GM13976 (cell line): ENCODE data around the gene DIRAS3.

Experiments
- DNase-seq: peaks from one replicate; pipeline ENCODE4 v3.0.0; 2012; ENCODE audit warnings: low spot score
- CTCF ChIP-seq: IDR thresholded peaks from 2 replicates; pipeline ENCODE4 v1.5.1; 2012; ENCODE audit warnings: borderline replicate concordance, mild to moderate bottlenecking; ENCODE audit not compliant: insufficient read depth; ENCODE audit errors: extremely low read depth, missing control alignments, control extremely low read depth
- in situ Hi-C: fragments of 300-500 bp; cut with MboI; formaldehyde crosslinking; loops from one replicate; pipeline ENCODE4 v1.12.0; 2022; ENCODE audit warnings: low sequenced_read_pairs, mixed read lengths, inconsistent platforms; ENCODE audit not compliant: unreplicated experiment

The DIRAS3 gene

GRCh38 chr1:68047659-68048026 lies 2.8 kb downstream of the DIRAS3 start:
- in situ Hi-C loops: no loop called here
- DNase-seq: no peak
- no peak for TF ChIP-seq CTCF

DNA sequence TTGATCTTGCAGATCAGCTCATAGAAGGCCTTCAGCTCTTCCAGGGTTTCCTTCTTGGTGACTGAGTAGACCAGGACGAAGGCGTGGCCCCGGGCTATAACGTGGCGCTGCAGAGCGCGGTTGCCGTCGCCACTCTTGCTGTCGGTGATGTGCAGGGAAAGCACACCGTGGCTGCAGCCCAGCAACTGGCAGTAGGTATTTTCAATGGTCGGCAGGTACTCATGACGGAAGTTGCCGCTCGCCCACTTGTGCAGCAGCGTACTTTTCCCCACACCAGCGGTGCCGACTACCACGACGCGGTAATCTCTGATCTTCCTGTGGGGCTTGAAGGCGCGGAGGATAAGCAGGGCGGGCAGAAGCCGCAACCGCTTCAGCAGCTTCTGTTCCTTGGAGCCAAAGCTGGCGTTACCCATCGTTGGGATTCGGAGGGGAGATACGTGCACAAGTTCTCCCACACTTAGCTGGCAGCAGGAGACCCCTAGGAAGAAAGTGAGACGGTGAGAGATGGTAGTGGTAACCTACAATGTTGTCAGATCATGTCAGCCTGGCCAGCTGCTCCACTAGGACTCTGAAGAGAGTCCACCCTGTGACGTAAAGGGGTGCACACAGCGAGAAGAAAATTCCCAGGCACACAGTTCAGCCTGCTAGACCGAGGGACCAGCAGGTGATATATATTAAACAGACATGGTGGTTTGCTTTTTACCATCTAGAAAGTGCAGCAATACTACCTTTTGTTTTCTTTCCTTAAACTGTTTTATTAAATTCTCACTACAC lies 3.4 kb downstream of the DIRAS3 start:
- in situ Hi-C loops: no loop called here
- no peak for DNase-seq
- no peak for TF ChIP-seq CTCF

DNA sequence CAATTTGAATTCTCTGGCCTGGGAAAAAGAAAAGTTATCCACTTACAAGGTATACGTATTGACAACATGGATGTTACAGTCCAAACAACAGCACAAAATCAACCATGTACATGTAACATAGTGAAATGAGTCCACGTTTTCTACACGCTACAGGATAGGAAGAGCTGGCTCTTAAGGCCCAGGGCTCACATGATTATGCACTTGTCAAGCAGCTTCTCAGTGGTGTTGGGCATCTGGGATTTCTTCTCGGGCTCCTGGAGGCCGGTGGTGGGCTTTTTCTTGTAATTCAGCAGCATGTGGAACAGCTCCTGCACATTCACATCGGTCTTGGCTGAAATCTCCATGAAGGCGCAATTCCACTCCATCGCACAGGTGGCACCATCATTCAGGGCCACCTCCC lies 4.0 kb downstream of the DIRAS3 start:
- in situ Hi-C loops: no loop called here
- DNase-seq: no peak

GRCh38 chr1:68045511-68046180 lies 4.8 kb downstream of the DIRAS3 start:
- no peak for TF ChIP-seq CTCF
- in situ Hi-C loops: no loop called here
- no peak for DNase-seq

More for the DNA sequence above, 4.0 kb downstream of the DIRAS3 start:
- TF ChIP-seq CTCF: no peak

DNA sequence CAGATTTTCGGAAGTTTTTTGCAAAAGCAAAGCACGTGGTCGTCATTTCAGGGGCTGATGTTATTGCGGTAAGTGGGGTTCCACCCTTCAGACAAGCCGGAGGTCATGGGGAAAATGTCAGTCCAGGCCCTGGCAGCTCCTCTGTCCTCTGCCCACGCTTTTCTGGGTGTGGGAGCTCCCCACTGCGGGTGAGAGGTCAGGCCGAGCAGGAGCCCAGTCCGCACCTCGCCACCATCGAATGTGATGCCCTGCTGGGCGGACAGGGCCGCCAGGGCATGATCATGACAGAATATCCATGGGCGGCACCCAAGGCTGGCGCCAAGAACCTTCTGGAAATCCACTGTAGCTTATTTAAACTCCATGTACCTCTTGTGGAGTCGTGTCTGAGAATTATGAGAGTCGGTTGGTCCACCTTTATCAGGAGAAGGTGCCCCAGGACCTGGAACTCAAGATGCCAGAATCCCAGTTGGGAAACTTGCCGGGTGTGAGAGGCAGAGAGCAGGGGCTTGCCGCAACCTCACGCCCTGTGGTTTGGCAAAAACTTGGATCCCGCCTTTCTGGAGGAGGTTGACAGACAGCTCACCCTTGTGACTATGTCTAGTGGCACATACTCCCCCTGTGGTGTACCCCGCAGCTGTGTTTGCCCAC lies 6.9 kb downstream of the DIRAS3 start:
- in situ Hi-C loops: no loop called here
- no peak for TF ChIP-seq CTCF
- DNase-seq: no peak

DNA sequence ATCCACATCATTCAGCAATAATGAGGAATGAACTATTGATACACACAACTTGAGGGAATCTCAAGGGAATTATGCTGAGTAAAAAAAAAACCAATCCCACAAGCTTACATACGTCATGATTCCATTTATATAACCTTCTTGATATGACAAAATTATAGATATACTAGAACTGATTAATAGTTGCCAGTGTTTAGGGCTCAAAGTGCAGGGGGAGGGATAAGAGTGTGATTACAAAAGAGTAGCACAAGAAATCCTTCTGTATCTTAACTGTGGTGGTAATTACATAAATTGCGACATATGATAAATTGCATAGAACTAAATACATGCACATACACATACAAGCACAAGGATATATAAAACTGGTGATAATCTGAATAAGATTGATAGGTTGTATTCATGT lies 13.5 kb downstream of the DIRAS3 start:
- in situ Hi-C loops: no loop called here
- no peak for TF ChIP-seq CTCF
- no peak for DNase-seq
